RCC 7860 (cell line): ENCODE data around the gene DLG4.

Experiments used
- DNase-seq: peaks from one replicate; pipeline ENCODE4 v3.0.0-alpha.2; 2015; ENCODE audit warnings: low spot score
- FAIRE-seq: peaks from 2 replicates; lab custom pipeline; 2012; peaks lifted over from hg19 to GRCh38; lab: Jason Lieb, UNC

DLG4 gene

DNA sequence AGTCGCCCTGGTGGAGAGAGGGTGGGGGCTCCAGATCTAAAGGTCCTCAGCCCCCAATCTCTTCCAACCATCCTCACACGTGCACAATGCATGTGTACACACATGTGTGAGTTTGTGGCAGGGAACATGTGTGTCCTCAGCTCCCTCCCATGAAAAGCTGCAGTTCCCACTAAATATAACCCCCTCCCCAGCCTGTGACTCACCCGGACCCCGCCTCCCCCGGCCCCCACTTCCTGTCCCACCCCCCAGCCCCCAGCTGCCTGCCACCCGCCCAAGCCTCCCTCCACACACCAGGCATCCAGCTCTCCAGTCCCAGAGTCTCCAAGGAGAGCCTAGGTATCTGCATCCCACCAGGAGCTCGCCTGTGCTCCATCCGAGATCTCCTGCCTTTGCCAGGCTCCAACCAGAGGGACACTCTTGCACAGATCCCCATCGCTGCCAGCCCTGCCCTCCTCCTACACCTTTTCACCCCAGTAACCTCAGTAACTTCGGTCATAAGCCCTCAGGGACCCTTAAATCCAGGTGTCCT lies 3.9 kb downstream of the DLG4 start:
- no peak for FAIRE-seq
- no peak for DNase-seq

DNA sequence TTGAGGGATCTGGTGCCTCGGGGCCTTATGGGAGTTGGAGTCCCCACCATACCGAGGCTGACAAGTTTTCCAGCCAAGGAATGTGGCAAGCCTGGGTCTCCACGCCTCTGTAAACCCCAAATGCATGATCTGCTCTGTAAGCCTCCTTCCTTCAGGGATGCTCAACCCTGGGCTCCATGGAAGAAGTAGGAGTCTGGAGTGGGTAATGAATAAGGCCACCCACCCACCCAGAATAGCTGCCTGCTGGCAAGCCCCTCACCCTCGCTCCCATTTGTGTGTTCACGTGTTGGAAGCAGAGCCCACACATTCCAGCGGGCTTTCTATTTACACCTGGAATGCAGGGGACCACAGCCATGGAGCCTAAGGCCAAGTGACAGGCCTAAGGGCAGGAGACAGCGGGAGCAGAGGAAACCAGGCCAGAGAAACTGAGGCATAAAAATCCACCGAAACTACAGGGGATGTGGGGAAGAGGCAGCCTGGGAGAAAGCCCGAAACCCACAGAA lies 4.4 kb downstream of the DLG4 start:
- FAIRE-seq (no peak), DNase-seq (no peak)

DNA sequence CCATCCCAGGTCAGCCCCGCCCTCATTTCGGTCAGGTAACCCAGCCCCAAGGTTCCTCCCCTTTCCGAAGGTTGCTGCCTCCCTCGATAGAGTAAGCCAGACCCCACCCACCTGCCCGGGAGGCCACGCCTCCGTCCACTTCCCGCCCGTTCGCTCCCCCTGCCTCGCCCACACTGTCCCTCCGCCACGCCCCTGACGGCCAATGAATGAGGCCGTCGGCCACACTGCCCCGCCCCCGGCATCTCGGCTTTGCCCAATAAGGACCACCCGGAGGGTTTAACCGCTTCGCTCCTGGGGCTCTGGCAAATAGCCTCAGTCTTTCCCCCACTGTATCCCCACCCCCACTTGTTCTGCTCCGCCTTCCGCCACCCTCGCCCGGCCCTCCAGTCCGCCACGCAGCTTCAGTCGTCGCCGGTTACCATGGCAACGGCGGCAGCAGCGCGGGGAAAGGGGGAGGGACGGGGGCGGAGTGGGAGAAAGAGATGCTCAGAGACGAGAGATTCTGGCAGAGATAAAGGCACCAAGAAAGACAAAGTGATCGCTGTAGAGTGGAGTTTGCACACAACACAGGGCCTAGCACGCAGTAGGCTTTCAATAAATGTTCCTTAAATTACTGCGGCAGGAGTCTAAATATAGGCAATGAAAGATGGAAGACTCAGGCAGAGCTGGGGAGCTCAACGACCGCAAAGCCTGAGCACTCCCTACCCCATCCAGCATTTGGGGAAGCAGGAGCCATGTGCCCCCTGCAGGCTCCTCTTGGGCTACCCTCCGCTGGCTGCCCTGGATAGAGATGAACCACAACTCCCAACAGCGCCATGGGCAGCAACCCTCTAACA lies 5.1 kb downstream of the DLG4 start:
- FAIRE-seq (peak; percentile 73), DNase-seq (peak; percentile 80)

DNA sequence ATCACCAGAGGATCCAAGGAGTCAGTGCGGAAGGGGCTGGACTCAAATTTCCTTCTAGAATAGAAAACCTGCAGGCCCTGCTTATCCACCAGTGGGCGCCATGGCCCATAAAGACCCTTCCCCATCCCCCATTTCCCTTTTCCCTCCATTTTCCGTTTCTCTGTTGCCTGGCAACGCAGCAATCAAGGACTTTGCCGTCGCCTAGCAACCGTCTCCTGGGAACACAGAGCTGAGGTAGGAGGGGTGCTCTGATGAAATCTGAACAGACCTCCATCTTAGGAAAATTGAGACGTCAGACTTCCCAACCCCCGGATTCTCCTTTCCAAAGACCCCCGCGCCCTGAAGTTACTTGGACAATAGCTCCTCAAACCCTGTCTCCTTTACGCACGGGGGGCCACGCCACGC lies 5.7 kb downstream of the DLG4 start:
- no peak for FAIRE-seq
- peak; percentile 57 for DNase-seq

DNA sequence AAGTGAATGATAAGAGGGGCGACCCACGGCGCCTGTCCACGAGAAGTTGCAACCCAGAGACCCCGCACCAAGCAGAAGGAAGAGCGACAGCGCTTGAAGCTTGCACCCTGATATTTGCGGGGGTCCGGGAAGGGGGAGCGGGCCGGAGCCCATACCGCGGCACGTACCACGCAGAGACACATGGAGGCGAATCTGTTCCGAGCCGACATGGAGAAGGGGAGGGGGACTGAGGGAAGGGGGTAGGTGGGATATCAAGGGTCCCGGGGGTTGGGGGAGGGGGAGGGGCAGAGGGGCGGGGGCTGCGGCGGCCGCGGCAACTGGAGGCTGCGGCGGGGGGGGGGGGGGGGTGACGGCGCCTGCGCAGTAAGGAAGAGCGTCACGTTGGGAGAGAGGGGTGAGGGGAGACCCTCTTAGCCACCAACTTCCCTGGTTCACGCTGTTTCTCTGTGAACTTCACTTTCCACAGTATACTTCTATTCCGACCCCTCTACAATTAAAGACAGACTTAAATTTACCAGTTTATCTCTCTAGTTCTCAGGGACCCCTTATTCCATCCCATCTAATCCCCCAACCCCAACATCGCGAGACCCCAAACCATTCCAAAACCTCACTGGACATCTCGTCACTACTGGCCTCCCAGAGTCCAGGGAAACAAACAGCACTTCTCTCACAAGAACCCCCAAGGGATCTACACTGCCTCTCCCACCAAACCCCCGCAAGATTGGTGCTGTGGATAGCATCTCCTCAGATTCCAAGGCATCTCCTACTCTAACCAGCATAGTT lies 8.0 kb downstream of the DLG4 start:
- FAIRE-seq = no peak
- DNase-seq = no peak

DNA sequence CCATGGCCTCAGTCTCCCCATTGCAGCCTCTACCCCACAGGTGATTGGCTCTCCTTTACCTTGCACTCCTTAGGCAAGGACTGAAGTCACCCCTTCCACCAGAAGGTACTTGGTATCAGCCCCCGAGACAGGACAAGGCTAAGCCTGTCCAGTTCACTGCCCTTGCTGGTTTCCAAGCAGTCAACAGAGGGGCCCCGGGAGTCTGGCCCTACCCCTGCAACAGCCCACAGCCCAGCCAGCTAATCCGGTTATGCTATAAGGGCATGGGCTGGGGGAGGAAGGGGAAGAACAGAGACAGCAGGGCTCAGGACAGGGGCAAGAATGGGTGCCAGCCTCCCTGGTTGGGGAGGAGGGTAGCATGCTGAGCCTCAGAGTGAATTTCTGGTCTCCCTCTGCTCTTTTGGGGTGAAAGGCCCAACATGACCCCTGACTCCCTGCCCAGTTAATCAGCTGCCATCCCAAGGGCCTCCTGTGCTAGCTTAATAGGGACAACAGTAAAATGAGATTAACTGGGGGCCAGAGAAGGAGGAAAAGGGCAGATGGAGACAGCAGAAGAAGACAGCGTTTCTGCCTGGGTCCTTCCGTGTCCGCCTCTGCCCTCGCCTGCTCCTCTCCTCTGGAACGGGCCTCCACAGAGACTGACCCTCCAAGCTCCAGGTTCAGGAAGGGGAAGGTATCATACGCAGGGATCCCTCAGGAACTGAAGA lies 10.7 kb downstream of the DLG4 start:
- DNase-seq (no peak), FAIRE-seq (no peak)

DNA sequence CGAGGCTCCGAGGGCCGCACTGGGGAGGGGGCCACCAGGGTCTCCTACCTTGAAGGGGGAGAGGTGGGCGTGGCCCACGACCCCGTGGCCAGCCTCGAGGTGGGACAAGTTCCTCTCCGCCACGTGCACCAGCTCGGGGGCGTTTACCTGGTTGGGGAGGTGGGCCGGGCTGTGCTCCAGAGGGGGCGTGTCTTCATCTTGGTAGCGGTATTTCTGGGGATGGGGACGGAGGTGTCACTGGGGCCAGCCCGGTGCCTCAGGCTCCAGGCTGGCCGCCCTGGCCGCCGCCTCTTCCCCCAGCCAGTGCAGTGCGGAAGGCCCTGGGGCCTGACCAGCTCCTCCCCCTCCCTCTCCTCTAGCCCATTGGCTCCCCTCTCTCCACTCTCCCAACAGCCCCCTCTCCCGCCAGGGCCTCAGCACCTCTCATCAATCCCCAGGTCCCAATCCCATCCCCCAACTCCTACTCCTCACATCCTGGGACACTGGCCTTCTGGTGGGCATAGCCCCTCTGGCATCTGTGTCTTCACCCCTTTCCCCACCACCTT lies 11.5 kb downstream of the DLG4 start:
- FAIRE-seq (no peak), DNase-seq (no peak)

DNA sequence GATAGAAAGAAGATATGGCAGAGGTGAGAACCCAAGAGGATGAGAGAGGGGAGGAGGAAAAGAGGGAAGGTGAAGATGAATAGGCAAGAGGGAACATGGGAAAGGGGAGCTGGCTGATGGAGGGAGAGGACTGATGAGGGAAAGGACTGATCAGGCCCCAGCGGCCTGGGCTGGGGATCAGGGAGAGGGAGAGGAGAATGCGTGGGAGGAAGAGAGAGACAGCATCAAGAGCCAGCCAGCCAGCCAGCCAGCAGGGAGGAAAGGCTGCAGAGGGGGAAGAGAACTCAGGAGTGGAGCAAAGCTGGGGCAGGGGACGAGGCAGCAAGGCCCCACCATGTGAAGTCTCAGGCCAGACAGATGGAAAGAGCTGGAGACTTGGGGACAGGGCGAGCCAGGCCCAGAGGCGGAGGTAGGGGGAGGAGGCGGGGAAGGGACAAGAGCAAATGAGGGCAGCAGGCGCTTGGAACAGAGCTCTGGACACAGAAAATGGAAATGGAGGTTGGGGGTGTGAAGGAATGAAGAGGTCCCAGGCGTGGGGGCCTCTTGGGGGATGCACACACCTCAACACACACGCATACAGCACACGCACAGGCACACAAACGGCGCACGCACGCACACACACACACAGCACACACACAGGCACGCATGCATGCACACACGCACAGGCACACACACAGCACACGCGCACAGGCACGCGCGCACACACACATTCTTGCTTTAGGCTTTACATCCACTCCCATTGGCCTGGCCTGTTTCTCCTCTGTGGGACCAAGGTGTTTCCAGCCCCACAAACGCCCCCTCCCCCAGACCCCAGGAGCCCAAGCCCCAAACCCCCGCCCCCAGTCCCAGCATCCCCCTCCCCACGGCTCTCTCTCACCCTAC lies 12.3 kb downstream of the DLG4 start:
- DNase-seq (no peak), FAIRE-seq (no peak)

DNA sequence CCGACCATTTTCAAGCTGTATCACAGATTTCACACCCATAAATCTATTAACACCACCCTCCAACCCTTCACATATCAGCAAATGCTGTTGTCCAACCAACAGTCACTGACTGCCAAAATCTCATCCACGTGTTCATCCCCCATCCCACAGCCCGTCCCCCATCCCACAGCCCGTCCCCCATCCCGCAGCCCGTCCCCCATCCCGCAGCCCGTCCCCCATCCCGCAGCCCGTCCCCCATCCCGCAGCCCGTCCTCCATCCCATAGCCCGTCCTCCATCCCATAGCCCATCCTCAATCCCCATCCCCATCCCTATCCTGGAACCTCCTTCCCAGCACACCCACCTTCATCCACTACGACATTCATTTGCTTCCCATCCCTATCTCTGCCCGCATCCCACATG lies 14.1 kb downstream of the DLG4 start:
- DNase-seq (no peak), FAIRE-seq (no peak)

DNA sequence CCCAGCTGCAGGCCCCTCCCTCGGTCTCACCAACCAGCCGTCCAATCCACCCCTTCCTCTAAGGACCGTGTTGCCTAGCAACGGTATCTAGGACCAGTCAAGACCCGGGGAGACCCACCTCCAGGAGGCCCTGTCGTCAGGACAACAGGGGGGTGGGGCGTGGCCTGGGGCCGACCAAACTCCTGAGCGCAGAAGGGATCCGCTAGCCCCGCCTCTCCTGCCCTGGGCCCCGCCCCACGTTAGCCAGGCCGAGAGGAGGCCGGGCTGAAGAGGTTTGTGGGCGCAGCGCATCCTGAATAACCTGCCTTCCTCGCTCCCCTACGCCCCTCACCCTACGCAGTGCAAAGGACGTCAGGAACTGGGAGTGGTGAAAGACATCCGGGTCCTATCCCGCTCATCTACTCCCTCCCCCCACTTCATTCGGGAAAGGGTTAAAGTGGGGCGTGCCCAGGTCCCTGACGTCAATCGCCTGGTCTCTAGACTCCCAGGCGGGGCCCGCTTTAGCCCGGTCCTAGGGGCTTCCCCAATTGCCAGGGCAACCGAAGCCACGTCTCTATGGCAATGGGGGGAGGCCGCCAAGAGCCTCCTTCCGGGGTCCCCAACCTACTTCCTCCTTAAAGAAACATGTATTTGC lies 14.7 kb downstream of the DLG4 start:
- FAIRE-seq (no peak), DNase-seq (no peak)

DNA sequence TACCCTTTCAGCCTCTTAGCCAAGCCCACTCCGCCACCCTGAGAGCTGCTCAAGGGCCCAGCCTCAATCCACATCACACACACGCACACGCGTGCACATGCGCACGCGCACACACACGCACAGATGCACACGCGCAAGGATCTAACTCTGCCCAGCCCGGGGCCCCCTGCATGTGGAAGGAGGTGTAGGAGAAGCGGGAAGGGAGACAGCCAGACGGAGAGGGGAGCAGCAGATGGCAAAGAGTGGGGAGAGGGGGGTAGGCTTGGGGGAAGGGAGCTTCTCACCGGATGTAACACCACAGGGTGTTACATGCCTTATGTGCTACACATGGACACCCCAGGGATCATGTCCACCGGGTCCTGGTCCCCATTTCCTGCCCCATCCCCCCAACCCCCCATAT lies 15.3 kb downstream of the DLG4 start:
- FAIRE-seq (no peak), DNase-seq (no peak)

DNA sequence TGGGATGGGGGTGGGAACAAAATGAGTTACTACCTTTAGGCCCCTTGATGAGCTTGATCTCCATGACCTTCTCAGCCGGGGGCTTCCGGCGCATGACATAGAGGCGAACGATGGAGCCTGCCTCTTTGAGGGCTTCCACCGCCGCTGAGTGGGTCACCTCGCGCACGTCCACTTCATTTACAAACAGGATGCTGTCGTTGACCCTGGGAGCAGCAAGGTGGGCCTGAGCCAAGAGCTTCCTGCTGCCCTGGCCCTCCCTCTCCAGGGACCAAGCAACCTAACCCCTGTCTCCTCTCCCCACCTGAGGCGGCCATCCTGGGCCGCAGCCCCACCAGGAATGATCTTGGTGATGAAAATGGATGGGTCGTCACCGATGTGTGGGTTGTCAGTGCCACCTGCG lies 16.2 kb downstream of the DLG4 start:
- FAIRE-seq (no peak), DNase-seq (no peak)

DNA sequence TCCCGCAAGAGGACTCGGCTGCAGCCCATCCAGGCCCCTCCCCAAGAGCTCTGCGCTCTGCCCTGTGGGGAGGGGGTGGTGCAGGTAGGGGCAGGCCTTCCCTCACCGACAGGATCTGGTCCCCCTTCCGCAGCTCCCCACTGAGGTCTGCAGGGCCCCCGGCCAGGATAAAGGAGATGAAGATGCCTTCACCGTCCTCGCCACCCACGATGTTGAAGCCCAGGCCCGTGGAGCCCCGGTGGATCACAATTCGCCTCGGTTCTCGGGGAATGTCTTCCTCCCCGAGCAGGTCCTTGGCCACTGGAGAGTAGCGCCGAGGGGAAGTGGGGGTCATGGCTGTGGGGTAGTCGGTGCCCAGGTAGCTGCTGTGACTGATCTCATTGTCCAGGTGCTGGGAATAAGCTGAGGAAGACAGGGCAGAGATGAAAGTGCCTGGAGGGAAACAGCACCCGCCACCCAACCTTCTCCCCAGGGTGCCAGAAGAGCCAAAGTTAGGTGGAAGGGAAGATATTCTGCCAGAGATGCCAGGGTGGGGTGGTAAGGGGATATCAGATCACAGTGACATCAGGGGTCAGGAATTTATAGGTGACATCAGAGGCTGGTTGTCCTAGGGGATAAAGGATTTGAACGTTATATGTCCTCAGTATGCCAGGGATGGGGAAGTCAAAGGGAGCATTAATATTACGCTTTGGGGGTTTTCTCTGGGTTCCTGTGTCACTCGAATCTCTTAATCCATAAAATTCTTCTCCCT lies 22.8 kb downstream of the DLG4 start:
- FAIRE-seq = no peak

DNA sequence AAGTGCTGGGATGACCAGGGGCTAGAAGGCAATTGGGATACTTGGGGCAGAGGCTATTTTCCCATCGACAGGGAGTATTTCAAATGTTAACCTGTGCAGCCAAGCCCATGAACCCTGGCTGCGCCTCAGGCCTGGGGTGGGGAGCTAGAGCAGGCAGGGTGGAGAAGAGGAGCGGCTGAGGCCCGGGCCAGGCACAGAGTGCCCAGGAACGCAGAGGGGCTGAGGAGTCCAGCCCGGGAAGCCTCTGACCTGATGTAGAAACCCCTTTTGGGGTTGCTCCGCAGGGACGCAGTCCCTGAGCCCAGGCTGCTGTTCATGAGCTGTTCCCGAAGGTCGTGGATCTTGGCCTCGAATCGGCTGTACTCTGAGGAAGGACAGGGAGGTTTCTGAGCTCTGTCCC lies 23.7 kb downstream of the DLG4 start:
- FAIRE-seq = no peak
- DNase-seq = no peak

More for the DNA sequence above, 22.8 kb downstream of the DLG4 start:
- no peak for DNase-seq

DNA sequence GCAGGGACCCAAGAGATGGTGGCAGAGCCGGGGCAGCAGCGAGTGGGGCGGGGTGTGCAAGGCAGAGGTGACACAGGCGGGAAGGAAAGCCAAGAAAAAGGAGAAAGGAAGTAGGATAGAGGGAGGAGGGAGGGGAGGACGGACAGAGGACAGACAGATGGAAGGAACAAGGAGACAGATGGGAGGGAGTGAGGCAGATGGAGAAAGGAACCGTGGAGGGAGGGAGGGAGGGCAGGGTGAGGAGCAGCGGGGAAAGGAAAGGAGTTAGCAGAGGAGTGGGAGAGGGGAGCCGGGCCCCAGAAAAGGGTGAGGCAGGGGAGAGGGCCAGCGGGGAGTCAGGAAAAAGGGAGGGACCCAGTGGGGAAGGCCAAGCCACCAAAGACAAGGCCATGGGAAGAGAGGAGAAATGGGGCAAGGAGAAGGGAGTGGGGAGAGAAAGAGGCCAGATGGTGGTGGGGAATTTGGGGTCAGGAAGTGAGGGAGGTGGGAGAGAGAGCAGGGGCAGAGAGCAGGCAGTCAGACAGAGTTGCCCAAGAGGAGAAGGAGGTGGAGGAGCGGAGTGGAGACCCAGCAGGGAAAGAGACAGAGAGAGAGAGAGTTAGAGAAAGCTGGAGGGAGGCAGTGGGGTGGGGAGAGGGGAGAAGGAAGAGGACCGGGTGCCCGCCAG lies 27.2 kb downstream of the DLG4 start:
- DNase-seq = no peak
- FAIRE-seq = no peak

DNA sequence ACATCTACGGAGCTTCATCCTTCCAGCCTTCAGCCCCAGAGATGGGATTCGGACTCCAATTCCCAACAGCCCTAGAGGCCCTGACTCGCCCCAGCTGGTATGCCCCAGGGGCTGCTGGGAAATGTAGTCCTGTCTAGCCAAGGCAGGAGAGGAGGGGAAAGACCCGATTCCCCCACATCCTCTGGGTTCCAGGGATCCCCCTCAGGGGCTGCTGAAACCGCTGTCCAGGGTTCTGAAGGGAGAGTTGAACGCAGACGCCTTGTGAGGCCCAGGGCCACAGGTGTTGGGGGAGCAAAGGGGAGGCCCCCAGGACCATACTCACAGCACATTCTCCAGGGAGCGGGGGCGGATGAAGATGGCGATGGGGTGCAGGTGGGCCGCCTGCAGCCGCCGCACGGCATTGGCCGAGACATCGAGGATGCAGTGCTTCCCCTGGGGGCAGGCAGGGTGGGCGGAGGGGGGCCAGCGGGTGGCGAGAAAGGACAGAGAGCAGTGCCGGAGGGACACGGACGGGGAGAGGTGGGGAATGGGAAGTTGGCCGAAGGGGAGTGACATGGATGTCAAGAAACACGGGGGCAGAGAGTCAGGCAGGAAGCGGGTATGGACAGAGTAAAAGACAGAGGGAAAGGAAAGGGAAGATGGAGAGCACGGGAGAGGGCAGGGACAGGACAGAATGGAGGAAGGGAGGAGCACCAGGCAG lies 27.9 kb downstream of the DLG4 start:
- FAIRE-seq (no peak), DNase-seq (no peak)

DNA sequence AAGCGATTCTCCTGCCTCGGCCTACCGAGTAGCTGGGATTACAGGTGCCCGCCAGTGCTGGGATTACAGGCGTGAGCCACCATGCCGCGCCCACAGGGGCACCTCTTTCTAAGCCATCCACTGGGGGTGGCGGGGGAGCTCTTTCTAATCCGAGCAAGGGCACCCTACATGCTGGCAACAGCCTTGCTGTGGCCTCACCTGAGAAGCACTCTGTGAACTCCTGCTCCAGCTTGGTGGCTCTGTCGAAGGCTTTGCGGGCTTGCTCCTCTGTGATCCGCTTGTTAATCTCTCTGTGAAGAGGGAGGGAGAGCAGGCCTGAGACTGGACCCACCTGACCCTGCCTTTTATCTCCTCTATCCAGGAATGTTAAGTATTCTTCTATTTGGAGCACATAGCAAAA lies 28.6 kb downstream of the DLG4 start:
- no peak for DNase-seq
- FAIRE-seq = no peak
